ENCODE data around the gene ZG16.
A peak's percentile ranks its signal among the peaks of the same experiment; 100 is the strongest.
"Not testable (repeated sequence)": the region's sequence is repeated elsewhere in the genome, so short reads cannot be mapped to it uniquely, and the experiment has no call there.

ZG16 gene

DNA sequence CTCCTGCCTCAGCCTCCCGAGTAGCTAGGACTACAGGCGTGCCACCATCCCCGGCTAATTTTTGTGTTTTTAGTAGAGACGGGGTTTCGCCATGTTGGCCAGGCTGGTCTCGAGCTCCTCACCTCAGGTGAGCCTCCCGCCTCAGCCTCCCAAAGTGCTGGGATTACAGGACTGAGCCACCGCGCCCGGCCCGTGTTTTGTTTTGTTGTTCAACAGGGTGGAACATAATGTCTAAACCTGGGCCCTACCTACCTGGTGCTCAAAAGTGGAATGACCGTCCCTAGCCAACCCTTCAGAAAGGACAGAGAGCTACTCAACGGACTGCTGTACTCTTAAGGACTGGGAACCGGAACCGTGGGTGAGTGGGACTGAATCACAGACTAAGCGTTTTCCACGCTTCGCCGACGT is 11.7 kb downstream of the ZG16 start:
- no peak for DNase-seq

GRCh38 chr16:29790183-29790948 is 12.3 kb downstream of the ZG16 start, which contains the start of gene KIF22:
TSS of gene KIF22 (plus strand) at chr16:29790751. CDS start at chr16:29790760, 9 bp downstream.
- peak; percentile 99 to 100 for DNase-seq

GRCh38 chr16:29790949-29791844 is 13.1 kb downstream of the ZG16 start:
- no peak for DNase-seq

GRCh38 chr16:29791845-29792807 is 14.1 kb downstream of the ZG16 start:
- no peak for DNase-seq

GRCh38 chr16:29793153-29793552 is 15.1 kb downstream of the ZG16 start:
- DNase-seq: not testable (repeated sequence)

DNA sequence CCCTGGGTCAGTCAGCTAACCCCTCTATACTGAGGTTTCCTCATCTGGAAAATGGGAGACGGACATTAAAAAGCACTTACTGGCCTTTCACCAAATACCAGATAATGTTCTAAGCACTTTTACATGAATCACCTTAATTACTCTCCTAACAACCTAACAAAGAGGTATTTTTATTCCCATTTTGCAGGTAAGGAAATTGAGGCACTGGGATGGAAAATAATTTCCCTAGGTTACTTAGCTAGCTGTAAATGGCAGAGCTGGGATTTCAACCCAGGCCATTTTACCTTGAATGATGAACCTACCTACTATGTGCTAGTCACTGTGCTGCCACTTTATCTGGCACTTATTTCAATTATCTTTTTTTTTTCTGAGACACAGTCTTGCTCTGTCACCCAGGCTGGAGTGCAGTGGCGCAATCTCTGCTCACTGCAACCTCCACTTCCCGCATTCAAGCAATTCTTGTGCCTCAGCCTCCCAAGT is 16.2 kb downstream of the ZG16 start:
- no peak for DNase-seq

- no peak for DNase-seq
Observed at GRCh38 chr16:29802416-29802935, 24.4 kb downstream of the ZG16 start.

DNA sequence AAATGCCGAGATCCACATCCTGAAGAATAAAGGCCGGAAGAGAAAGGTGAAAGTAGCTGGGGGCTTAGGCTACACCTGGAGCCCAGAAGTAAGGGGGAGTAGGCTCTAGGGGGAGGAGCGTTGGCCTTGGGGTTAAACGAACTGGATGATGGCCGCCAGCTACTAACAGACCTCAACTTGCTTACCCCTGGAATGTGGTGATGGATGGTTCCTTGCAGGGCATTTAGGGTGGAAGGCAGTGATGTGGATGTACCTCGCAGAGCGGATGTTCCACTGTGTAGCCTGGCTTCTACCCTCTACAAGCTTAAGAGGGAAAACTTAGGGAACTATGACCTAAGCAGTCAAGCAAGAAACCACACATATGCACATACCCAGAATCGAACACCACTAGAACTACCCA is 26.0 kb downstream of the ZG16 start:
- DNase-seq: no peak

- peak in 1 of 2 donors; percentile 51 for DNase-seq
Observed at GRCh38 chr16:29804455-29805231, 26.6 kb downstream of the ZG16 start.

- peak; percentile 96 to 97 for DNase-seq
Observed at GRCh38 chr16:29805232-29806098, 27.4 kb downstream of the ZG16 start.

- peak in 1 of 2 donors; percentile 52 for DNase-seq
Observed at GRCh38 chr16:29806099-29806579, 28.1 kb downstream of the ZG16 start, which contains the start of gene MAZ. TSS of gene MAZ (plus strand) at chr16:29806529. CDS start at chr16:29806702, 173 bp downstream.

DNA sequence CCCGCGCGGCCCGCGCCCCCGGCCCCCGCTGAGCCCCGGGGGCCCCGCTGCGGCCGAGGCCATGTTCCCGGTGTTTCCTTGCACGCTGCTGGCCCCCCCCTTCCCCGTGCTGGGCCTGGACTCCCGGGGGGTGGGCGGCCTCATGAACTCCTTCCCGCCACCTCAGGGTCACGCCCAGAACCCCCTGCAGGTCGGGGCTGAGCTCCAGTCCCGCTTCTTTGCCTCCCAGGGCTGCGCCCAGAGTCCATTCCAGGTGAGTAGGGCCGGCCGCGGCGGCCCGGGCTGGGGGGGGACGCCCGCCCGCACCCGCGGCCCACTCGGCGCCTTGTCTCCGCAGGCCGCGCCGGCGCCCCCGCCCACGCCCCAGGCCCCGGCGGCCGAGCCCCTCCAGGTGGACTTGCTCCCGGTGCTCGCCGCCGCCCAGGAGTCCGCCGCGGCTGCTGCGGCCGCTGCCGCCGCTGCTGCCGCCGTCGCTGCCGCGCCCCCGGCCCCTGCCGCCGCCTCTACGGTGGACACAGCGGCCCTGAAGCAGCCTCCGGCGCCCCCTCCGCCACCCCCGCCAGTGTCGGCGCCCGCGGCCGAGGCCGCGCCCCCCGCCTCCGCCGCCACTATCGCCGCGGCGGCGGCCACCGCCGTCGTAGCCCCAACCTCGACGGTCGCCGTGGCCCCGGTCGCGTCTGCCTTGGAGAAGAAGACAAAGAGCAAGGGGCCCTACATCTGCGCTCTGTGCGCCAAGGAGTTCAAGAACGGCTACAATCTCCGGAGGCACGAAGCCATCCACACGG is 28.8 kb downstream of the ZG16 start:
- peak in 1 of 2 donors; percentile 31 for DNase-seq

GRCh38 chr16:29807426-29808218 is 29.6 kb downstream of the ZG16 start:
- peak; percentile 82 to 86 for DNase-seq

GRCh38 chr16:29808219-29808900 is 30.3 kb downstream of the ZG16 start:
- no peak for DNase-seq

DNA sequence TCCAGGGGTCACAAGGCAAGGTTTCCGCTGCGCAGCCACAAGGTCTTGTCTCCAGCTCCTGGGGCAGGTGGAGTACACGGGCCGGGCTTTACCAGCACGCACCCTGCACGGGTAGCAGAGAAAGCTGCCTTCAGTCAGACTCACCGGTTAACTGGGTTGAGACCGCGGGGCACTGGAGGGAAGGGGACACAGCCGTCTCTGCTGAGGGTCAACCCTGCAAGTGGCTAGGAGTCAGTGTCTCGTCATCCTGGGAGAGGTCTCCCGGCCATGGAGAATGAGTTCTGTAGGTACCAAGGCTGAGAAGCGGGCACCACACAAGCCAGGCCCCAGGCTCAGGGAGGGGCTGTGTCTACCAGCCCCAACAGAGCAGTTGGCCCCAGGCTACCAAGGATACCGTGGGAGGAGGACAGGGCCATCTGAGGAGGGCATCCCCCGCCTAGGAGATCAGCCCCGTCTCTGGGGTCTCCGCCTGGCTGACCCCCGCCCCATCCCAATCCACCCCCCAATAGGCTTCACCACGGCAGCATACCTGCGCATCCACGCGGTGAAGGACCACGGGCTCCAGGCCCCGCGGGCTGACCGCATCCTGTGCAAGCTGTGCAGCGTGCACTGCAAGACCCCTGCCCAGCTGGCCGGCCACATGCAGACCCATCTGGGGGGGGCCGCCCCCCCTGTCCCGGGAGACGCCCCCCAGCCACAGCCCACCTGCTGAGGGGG is 31.1 kb downstream of the ZG16 start:
- no peak for DNase-seq

GRCh38 chr16:29809850-29810698 is 32.0 kb downstream of the ZG16 start:
- no peak for DNase-seq
